NCI-H1417 treated with DMSO at 0.1 percent for 48 hours (cell line): Measurements from ENCODE around the gene C8G.

Source experiments
- DNase-seq: peaks from one replicate; lab custom pipeline; 2025; lab: John Stamatoyannopoulos, UW

The C8G gene

GRCh38 chr9:136920734-136921231, 24.3 kb upstream of the C8G start:
- no peak for DNase-seq

GRCh38 chr9:136921307-136921706, 23.7 kb upstream of the C8G start:
- no peak for DNase-seq

GRCh38 chr9:136921718-136922117, 23.3 kb upstream of the C8G start:
- no peak for DNase-seq

- no peak for DNase-seq
These were observed 22.5 kb upstream of the C8G start for GRCh38 chr9:136922540-136922939.

GRCh38 chr9:136923881-136924280, 21.2 kb upstream of the C8G start:
- no peak for DNase-seq

DNA sequence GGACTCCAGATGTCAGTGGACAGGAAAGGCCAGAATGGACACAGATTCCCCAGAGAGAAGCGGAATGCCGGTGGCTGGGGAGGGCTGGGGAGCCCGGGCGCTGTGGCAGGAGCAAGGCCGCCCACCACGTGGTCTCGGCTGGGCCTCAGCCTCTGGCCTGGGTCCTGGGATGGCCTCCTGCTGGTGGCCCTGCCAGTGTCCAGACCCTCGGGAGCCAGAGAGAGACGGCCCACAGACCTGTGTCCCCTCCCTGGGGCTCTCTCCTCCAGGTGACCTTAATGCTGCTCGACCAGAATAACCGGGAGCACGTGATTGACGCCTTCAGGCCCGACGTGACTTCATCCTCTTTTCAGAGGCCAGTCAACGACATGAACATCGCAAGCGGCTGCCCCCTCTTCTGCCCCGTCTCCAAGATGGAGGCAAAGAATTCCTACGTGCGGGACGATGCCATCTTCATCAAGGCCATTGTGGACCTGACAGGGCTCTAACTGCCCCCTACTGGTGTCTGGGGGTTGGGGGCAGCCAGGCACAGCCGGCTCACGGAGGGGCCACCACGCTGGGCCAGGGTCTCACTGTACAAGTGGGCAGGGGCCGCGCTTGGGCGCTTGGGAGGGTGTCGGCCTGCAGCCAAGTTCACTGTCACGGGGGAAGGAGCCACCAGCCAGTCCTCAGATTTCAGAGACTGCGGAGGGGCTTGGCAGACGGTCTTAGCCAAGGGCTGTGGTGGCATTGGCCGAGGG, 19.5 kb upstream of the C8G start:
- DNase-seq, result no peak

GRCh38 chr9:136926154-136926704, 18.8 kb upstream of the C8G start:
- DNase-seq, result no peak

- no peak for DNase-seq
These were observed 18.3 kb upstream of the C8G start for GRCh38 chr9:136926749-136927148.

- no peak for DNase-seq
These were observed 17.4 kb upstream of the C8G start for GRCh38 chr9:136927343-136928271.

DNA sequence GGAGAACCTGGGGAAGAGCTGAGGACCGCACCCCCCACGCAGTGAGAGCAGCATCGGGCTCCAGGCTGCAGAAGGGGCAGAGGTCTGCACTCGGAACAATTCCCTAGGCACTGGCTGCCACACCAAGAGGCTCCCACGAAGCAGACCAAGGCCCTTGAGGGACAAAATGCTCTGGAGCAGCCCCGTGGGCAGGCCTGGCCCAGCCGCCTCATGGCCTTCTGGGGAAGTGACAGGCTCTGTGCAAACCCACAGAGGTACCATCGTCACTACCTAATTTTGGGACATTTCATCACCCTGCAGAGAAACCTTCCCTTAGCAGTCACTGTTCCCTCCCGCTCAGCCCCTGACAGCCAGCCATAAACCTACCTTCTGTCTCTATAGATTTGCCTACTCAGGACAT, 16.5 kb upstream of the C8G start:
- DNase-seq, result no peak

DNA sequence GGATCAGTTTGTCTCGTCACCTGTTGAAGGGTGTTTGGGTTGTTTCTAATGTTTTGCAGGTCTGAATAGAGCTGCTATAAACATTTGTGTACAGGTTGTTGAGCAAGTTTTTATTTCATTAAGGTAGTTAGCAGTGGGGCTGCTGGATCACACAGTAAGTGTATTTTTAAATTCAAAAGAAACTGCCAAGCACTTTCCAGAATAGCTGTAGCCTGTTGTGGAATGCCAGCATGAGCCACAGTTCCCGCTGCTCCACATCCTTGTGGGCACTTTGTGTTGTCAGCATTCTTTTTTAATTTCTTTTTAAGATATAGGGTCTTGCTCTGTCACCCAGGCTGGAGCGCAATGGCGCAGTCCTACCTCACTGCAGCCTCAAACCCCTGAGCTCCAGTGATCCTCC, 15.0 kb upstream of the C8G start:
- no peak for DNase-seq

DNA sequence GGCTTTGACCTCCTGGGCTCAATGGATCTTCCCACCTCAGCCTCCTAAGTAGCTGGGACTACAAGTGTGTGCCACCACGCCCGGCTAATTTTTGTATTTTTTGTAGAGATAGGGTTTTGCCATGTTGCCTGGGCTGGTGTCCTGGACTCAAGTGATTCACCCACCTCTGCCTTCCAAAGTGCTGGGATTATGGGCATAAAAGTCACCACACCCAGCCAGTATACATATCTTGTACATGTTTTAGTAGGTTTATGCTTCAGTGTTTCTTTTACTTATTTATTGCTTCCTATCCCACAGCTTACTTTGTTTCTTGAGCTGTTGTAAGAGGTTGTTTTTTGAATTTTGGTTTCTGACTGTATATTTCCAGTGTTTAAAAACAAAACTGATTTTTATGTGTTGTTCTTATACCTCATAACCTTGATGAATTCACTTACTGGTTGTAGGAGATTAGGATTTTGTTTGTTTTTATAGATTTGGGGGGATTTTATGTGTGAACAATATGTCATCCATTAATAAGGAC, 13.4 kb upstream of the C8G start:
- no peak for DNase-seq

DNA sequence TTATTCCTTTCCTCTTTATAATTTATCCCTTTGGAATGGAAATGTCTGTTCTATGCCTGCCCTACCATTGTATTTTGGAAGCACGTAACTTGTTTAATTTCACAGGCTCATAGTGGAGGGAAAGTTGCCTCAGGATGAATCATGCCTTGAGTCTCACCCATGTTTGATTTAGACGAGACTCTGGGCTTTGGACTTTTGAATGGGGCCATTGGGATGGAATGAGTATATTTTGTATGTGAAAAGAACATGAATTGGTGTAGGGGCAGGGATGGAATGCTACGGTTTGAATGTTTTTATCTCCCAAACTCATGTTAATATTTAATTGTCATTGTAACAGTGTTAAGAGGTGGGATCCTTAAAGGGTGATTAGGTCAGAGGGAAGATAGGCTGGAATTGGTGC, 10.8 kb upstream of the C8G start:
- no peak for DNase-seq

DNA sequence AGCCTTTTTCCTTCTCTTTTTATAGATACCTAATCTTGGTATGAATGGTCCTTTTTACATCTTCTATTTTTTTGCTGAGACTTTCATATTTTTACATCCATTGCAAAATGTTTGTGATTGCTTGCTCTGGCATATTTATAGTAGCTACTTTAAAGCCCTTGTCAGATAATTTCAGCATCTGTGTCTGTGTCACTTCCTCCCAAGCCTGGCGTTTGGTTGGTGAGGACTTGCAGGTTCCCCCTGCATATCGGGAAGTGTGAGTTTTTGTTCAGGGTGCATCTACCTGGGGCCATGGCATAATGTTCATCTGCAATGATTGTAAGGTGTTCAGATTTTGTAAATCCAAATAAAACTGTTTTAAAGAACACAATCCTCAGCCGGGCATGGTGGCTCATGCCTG, 9.4 kb upstream of the C8G start:
- DNase-seq, result no peak

DNA sequence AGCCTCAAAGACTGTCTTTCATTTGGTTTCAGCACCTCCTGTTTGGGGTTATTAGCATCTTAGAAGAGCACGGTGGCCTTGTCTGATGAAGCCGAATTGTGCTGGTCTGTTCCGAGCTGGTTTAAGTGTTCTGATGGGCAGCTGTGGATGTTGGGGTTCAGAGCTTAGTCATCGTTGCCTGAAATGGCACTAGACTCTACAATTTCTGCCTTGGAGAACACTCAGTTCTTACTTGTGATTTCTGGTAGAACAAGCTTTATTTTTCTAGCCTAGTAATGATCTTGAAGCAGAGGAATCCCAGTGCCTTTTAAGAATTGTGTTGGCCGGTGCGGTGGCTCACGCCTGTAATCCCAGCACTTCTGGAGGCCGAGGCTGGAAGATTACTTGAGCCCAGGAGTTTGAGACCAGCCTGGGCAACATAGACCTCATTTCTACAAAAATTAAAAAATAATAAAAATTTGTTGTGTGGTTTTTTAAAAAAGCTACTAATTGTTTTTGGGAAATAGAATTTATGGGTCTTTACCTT, 8.3 kb upstream of the C8G start:
- DNase-seq, result no peak

DNA sequence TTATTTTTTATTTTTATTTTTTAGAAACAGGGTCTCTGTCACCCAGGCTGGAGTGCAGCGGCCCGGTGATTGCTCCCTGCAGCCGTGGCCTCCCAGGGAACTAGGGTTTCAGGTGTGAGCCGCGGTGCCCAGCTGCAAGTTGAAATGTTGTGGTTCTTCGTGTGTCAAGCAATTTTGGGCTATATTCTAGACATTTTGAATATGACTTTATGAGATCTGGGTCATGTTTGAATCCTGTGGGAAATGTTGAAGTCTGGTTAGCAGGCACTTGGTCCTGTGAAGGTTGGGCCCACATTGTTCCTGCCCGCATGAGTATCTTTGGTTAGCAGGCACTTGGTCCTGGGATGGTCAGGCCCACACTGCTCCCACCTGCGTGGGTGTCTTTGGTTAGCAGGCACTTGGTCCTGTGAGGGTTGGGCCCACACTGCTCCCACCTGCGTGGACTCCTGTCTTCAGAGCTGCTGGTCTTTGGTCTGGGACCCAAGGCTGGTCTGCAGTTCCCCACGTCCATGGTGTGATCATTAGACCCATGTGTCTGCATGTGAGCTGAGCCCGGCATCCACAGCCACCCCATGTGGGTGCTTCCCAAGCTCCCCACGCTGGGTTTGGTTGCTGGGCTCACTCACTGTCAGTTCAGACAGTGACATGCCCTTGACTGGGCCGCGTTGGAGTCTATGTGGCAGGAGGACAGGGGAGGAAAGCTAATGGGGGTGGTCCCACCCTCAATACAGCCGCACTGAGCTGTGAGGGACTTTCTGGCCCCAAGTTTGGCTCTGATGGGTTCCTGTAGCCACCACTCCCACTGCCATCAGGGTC, 7.6 kb upstream of the C8G start:
- no peak for DNase-seq

DNA sequence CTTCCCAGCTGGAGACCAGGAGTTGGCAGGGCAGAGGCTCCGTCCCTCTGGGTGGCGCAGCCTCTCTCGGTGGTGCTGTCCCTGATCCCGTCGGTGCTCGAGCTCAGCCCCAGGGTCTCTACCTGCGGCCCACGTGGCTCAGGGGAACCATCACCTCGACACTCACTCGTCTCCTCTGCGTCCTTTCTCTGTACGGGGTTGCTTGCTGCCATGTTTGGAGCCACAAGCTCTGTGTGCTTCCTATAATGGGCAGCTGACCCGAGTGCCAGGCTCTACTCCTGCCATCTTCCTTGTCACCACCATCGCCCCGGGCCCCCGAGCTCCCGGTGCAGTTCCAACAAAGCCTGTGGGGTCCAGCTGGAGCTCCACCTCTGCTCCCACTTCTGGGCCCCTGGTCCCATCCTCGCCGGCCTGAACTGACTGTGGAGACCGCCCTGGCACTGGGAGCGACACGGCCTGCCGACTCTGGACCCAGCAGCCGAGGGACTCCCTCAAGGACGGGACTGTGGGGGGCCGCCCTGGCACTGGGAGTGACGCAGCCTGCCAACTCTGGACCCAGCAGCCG, 5.5 kb upstream of the C8G start:
- no peak for DNase-seq

GRCh38 chr9:136939996-136940525, 5.0 kb upstream of the C8G start:
- no peak for DNase-seq

DNA sequence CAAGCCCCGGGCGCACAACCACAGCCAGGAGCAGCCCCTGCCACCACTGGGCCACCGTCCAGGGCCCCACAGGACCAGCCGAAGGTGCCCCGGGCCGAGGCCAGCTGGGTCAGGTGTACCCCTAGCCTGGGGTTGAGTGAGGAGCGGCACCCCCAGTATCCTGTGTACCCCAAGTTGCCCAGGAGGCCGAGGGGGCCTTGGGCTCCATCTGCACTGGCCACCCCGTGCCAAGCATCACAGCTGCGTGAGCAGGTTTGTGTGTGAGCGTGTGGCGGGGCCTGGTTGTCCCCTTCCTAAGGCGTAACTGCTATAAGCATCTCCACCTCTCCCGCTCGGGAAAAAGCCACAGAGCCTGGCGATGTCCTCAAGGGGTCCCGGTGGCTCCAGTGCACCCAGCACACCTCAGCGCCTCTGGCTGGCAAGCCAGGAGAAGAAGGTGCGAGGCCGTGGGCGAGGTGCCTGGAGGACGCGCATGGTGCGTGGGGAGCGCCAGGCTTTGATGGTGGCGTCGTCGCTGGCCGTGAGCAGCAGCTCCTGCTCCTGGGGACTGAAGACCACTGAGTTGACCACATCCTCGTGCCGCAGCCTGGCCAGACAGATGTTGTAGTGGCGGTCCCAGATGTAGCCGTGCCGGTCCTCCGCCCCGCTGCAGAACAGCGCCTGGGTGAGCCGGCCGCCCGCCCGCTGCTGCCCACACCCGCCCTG, 4.4 kb upstream of the C8G start:
- DNase-seq, result no peak
